NCI-H1105 (cell line): Measurements from ENCODE around the gene TNKS2.
A peak's percentile ranks its signal among the peaks of the same experiment; 100 is the strongest.
"Not testable (repeated sequence)": the region's sequence is repeated elsewhere in the genome, so short reads cannot be mapped to it uniquely, and the experiment has no call there.

Source experiments
- DNase-seq: peaks from one replicate; lab custom pipeline; 2025; lab: John Stamatoyannopoulos, UW

TNKS2 gene

DNA sequence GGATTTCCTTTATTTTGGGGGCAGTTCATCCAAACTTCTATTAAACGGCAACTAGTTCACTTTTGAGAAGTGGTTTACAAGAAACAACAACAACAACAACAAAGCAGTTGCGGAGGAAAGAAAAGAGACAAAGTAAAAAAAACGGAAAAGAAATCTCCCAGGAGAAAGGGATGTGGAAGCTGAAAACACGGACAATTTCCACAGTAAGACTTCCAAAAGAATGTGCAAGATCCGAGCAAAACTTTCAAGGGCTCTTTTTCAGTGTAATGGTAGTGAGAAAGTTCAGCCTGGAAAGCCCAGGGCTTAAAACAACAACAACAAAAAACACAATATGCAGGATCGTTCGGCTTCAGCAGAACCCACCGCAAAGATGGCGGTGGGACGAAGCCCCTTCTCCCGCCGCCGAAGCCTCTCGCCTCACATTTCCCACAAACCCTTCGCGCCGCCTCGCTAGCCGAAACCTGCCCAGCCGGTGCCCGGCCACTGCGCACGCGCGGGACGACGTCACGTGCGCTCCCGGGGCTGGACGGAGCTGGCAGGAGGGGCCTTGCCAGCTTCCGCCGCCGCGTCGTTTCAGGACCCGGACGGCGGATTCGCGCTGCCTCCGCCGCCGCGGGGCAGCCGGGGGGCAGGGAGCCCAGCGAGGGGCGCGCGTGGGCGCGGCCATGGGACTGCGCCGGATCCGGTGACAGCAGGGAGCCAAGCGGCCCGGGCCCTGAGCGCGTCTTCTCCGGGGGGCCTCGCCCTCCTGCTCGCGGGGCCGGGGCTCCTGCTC is at the start of gene TNKS2:
Gene TNKS2 (plus strand): TSS at position 553 of the 775 bp plus-strand sequence. CDS start 265 bp downstream, outside the sequence.
- DNase-seq, result peak; percentile 84

- not testable (repeated sequence) for DNase-seq
These were observed 48.6 kb upstream of the TNKS2 start for GRCh38 chr10:91749592-91749991.

GRCh38 chr10:91756286-91756685 is 41.9 kb upstream of the TNKS2 start:
- no peak for DNase-seq

- no peak for DNase-seq
These were observed 39.7 kb upstream of the TNKS2 start for GRCh38 chr10:91758303-91759146.

DNA sequence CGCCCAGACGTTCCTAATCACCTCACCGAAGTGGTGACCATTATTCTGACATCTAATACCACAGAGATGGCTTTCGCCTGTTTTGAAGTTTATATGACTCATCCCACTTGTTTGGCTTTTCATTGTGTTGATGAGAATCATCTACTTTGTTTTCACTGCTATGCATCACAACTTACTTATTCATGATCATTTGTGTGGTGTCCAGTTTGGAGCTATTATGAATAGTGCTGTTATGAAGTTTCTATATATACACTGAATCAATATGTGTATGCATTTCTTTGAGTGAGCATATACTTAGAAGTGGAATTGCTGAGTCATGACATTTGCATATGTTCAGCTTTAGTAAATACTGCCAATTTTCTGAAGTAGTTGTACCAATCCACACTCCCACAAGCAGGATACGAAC is 38.6 kb upstream of the TNKS2 start:
- DNase-seq, result no peak

- DNase-seq, result no peak
These were observed 36.5 kb upstream of the TNKS2 start for GRCh38 chr10:91761721-91762120.

DNA sequence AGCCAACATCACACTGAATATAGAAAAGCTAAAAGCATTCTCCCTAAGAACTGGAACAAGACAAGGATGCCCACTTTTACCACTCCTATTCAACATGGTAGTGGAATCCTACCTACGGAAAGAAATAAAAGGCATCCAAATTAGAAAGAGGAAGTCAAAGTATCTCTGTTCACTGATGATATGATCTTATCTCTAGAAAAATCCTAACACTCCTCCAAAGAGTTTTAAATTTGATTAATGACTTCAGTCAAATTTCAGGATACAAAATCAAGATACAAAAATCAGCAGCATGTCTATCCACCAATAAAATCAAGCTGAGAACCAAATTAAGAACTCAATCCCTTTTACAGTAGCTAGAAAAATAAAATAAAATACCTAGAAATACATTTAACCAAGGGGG is 35.3 kb upstream of the TNKS2 start:
- DNase-seq, result no peak

GRCh38 chr10:91766676-91767075 is 31.6 kb upstream of the TNKS2 start:
- DNase-seq, result no peak

GRCh38 chr10:91768123-91768522 is 30.1 kb upstream of the TNKS2 start:
- DNase-seq, result no peak

GRCh38 chr10:91771907-91772306 is 26.3 kb upstream of the TNKS2 start:
- DNase-seq, result no peak

DNA sequence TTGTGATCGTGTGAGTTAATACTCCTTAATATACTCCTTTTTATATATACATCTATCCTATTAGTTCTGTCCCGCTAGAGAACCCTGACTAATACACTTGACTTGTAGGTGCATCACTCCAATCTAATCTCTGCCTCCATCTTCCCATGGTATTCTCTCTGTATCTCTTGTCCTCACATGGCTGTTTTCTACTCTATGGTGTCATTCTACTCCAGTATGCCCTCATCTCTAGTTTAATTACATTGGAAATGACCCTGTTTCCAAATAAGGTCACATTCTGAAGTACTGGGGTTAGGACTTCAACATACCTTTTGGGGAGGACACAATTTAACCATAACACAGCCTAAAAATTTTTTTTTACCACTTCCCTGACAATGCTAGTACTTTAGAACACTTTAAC is 25.8 kb upstream of the TNKS2 start:
- DNase-seq, result no peak

GRCh38 chr10:91772869-91773268 is 25.4 kb upstream of the TNKS2 start:
- no peak for DNase-seq

DNA sequence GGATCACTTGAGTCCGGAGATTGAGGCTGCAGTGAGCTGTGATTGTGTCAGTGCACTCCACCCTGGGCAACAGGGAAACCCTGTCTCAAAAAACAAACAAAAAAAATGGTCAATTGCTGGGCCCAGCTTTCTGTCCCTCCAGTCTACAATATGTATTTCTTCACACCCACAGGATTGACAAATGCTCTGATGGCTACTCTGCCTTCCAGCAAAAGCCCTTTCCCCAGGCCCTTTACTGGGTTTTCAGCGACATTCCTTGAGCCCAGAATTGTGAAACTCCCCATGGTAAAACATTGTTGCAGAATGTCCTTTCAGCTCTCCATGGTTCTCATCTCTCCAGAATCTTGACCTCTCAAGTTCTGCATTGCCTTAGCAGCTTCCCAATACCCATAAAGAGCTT is 23.7 kb upstream of the TNKS2 start:
- DNase-seq, result no peak

DNA sequence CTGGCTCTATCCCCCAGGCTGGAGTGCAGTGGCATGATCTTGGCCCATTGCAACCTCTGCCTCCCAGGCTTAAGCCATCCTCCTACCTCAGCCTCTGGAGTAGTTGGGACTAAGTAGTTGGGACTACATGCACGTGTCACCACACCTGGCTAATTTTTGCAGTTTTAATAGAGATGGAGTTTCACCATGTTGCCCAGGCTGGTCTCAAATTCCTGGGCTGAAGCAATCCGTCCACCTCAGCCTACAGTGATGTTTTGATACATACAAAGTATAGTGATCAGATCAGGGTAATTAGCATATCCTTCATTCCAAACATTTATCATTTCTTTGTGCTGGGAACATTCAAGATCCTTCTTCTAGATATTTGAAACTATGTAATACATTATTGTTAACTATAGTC is 22.5 kb upstream of the TNKS2 start:
- DNase-seq, result no peak

GRCh38 chr10:91776266-91776665 is 22.0 kb upstream of the TNKS2 start:
- no peak for DNase-seq

DNA sequence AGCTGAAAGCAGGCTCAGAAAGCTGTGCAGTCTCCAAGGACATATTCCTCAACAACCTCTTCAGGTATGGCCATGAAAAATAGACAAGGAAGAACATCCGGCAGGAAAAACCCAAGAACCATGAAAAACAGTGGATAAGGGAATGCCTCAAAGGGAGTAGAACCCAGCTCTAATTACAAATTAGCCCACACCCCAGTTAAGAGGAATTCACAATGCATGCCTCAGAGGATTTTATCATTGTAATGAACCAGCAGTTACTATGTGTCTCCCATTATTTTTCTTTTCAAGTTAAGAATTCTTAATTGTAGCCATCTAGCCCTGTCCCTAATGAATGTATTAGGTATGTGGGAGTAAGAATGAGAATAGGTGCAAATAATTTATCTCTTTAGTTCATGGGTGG is 19.7 kb upstream of the TNKS2 start:
- no peak for DNase-seq

GRCh38 chr10:91779011-91779605 is 19.1 kb upstream of the TNKS2 start:
- no peak for DNase-seq

DNA sequence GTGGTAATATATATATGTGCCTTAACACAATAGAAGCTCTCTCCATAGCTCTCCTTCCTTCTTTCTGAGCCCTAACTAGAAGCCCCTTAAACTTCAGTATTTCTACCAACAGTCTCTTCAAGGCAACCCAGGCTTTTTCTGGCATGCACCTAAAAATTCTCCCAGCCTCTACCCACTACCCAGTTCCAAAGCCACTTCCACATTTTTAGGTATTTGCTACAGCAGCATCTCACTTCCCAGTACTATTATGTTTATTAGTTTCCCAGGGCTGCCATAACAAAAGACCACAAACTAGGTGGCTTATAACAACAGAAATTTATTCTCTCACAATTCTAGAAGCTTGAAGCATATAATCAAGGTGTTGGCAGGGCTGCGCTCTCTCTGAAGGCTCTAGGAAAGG is 15.7 kb upstream of the TNKS2 start:
- no peak for DNase-seq

DNA sequence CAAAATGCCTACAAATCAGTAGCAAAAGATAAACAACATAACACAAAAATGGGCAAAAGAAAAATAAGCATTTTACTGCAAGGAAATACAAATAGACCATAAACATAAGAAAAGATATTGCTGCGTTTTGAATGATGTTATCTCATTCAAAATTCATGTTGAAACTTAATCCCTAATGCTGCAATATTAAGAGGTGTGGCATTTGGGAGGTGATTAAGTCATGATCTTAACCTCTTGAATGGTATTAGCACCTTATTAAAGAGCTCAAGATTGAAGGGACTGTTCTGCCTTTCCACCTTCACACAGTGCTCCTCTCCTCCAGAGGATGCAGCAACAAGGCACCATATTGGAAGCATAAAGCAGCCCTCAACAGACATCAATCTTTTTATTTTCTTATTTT is 12.4 kb upstream of the TNKS2 start:
- DNase-seq, result no peak

GRCh38 chr10:91787258-91787657 is 11.0 kb upstream of the TNKS2 start:
- no peak for DNase-seq

GRCh38 chr10:91787810-91788209 is 10.4 kb upstream of the TNKS2 start:
- DNase-seq, result no peak

DNA sequence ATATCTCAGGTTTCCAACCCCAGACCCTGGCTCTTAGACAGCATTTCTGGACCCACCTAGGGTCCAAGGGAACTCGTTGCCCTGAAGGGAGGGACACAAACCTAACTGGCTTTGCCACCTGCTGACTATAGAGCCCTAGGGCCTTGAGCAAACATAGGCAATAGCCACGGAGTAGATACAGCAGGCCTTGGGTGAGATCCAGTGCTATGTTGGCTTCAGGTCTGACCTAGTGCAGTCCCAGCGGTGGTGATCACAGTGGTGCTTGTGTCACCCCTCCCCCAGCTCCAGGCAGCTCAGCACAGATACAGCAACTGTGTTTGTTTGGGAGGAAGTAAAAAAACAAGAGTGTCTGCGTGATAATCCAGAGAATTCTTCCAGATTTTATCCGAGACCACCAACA is 9.7 kb upstream of the TNKS2 start:
- no peak for DNase-seq
